CD14-positive monocyte (primary cell): ENCODE results near the gene G6PC1. TPM values are rescaled to one million over a fixed set of nuclear protein-coding genes. Genes with fewer than 3 reads are reported as not detected.

ENCODE experiments used
- DNase-seq, 3 donors: peaks; one replicate each; pipeline ENCODE4 v3.0.0-alpha.2; 2011 to 2022
- H2AFZ ChIP-seq: 2 replicates; pipeline ENCODE4 v1.6.0; 2012; ENCODE audit warnings: mild to moderate bottlenecking, low read depth, low read length, inconsistent platforms; ENCODE audit not compliant: insufficient read depth, poor library complexity, severe bottlenecking
- H3K27ac ChIP-seq, 2 donors: 1 replicate in 1 of 2; 2 replicates in 1 of 2; pipeline ENCODE4 v1.5.1; 2012 to 2013; ENCODE audit warnings: low read length in 2 of 2, control low read depth in 1 of 2, inconsistent platforms in 1 of 2, low read depth in 1 of 2, mild to moderate bottlenecking in 1 of 2
- H3K27me3 ChIP-seq, 2 donors: one replicate each; pipeline versions ENCODE4 v1.6.0 to v1.6.1; 2011 to 2013; ENCODE audit warnings: low read length in 2 of 2; ENCODE audit not compliant: control insufficient read depth in 2 of 2, insufficient read depth in 2 of 2
- H3K36me3 ChIP-seq, 2 donors: replicated peaks in 1 of 2; 1 replicate in 1 of 2; 2 replicates in 1 of 2; pipeline versions ENCODE4 v1.5.1 to v1.6.1; 2012 to 2013; ENCODE audit warnings: low read length in 2 of 2, control low read depth in 1 of 2, inconsistent platforms in 1 of 2, mild to moderate bottlenecking in 1 of 2; ENCODE audit not compliant: insufficient read depth in 2 of 2, control insufficient read depth in 1 of 2
- H3K4me1 ChIP-seq, 2 donors: 1 replicate in 1 of 2; 2 replicates in 1 of 2; pipeline versions ENCODE4 v1.5.1 to v1.6.1; 2012 to 2013; ENCODE audit warnings: low read length in 2 of 2, control low read depth in 1 of 2, inconsistent platforms in 1 of 2, mild to moderate bottlenecking in 1 of 2, moderate library complexity in 1 of 2; ENCODE audit not compliant: insufficient read depth in 2 of 2, control insufficient read depth in 1 of 2
- H3K4me2 ChIP-seq: replicated peaks from 2 replicates; pipeline ENCODE3; 2012; ENCODE audit warnings: low read length, moderate library complexity, mild to moderate bottlenecking; ENCODE audit not compliant: poor library complexity, severe bottlenecking; ENCODE audit errors: extremely low read depth
- H3K4me3 ChIP-seq, 3 experiments: fragments of 200-600 bp in 1 of 3; sonication (generic) in 1 of 3; replicated peaks in 1 of 3; 1 replicate in 2 of 3; 2 replicates in 1 of 3; pipeline ENCODE4 v1.5.1; 2011 to 2013; ENCODE audit warnings: low read length in 3 of 3, mild to moderate bottlenecking in 3 of 3, control low read depth in 2 of 3, low read depth in 2 of 3, inconsistent platforms in 1 of 3, moderate library complexity in 1 of 3
- H3K79me2 ChIP-seq: 2 replicates; pipeline ENCODE4 v1.6.0; 2012; ENCODE audit warnings: mild to moderate bottlenecking, control low read depth, inconsistent platforms, low read length, moderate library complexity; ENCODE audit not compliant: insufficient read depth
- H3K9ac ChIP-seq: 2 replicates; pipeline ENCODE4 v1.6.0; 2017; ENCODE audit warnings: low read length, mild to moderate bottlenecking; ENCODE audit not compliant: insufficient read depth, poor library complexity, severe bottlenecking
- H3K9me3 ChIP-seq, 2 donors: replicated peaks in 1 of 2; 1 replicate in 1 of 2; 2 replicates in 1 of 2; pipeline versions ENCODE4 v1.5.1 to v1.6.1; 2012 to 2013; ENCODE audit warnings: low read length in 2 of 2, control low read depth in 1 of 2; ENCODE audit not compliant: control insufficient read depth in 1 of 2, insufficient read depth in 1 of 2
- H4K20me1 ChIP-seq: 2 replicates; pipeline ENCODE4 v1.6.0; 2012; ENCODE audit warnings: mild to moderate bottlenecking, low read length, control low read depth, moderate library complexity; ENCODE audit not compliant: insufficient read depth
- H3K27ac Mint-ChIP-seq, 7 donors: one replicate each; pipeline ENCODE4 v1.8.0; 2020; ENCODE audit warnings: mild to moderate bottlenecking in 7 of 7, mixed read lengths in 7 of 7, moderate library complexity in 6 of 7, inconsistent platforms in 2 of 7
- H3K27me3 Mint-ChIP-seq, 3 donors: one replicate each; pipeline ENCODE4 v1.8.0; 2021 to 2022; ENCODE audit warnings: low read depth in 3 of 3, mild to moderate bottlenecking in 3 of 3, mixed read lengths in 3 of 3, moderate library complexity in 3 of 3, inconsistent platforms in 1 of 3
- H3K36me3 Mint-ChIP-seq, 2 donors: one replicate each; pipeline ENCODE4 v1.8.0; 2020; ENCODE audit warnings: mixed read lengths in 2 of 2, inconsistent platforms in 1 of 2, mild to moderate bottlenecking in 1 of 2
- H3K4me1 Mint-ChIP-seq: one replicate; pipeline ENCODE4 v1.8.0; 2020; ENCODE audit warnings: mild to moderate bottlenecking, mixed read lengths
- H3K4me3 Mint-ChIP-seq, 2 donors: one replicate each; pipeline ENCODE4 v1.8.0; 2020; ENCODE audit warnings: mild to moderate bottlenecking in 2 of 2, mixed read lengths in 2 of 2, moderate library complexity in 1 of 2
- H3K9me3 Mint-ChIP-seq, 7 donors: one replicate each; pipeline ENCODE4 v1.8.0; 2020 to 2022; ENCODE audit warnings: mixed read lengths in 7 of 7, mild to moderate bottlenecking in 6 of 7, moderate library complexity in 6 of 7, inconsistent platforms in 2 of 7
- WGBS: methylation state at CpG from one replicate; pipeline ENCODE4 v1.1.5; 2013; ENCODE audit warnings: missing lambda C conversion rate; ENCODE audit not compliant: insufficient coverage; 5-methylcytosine and 5-hydroxymethylcytosine counted together
- intact Hi-C, 2 donors: fragments of 100-400 bp; cut with micrococcal nuclease; formaldehyde crosslinking; loops; one replicate each; pipeline versions ENCODE4 v1.15.0 to v1.15.1; 2023
- polyA plus RNA-seq, 3 donors: library from polyadenylated mRNA; depleted of rRNA in 1 of 3; unstranded in 2 of 3; stranded (reverse) in 1 of 3; fragments of 300-500 nt in 2 of 3; fragments of >200 nt in 1 of 3; fragmentation: Illumina TruSeq in 2 of 3; gene quantifications; 1 replicate in 2 of 3; 2 replicates in 1 of 3; pipeline ENCODE4 v1.2.3, GENCODE V29; 2012 to 2021
- TF ChIP-seq, protein P1 (sequence below): fragments of 200-600 bp; IDR thresholded peaks from one replicate; pipeline ENCODE4 v1.8.0; 2022; ENCODE audit warnings: antibody characterized with exemption, mild to moderate bottlenecking

The G6PC1 gene
- polyA plus RNA-seq, 3 donors = not detected

DNA sequence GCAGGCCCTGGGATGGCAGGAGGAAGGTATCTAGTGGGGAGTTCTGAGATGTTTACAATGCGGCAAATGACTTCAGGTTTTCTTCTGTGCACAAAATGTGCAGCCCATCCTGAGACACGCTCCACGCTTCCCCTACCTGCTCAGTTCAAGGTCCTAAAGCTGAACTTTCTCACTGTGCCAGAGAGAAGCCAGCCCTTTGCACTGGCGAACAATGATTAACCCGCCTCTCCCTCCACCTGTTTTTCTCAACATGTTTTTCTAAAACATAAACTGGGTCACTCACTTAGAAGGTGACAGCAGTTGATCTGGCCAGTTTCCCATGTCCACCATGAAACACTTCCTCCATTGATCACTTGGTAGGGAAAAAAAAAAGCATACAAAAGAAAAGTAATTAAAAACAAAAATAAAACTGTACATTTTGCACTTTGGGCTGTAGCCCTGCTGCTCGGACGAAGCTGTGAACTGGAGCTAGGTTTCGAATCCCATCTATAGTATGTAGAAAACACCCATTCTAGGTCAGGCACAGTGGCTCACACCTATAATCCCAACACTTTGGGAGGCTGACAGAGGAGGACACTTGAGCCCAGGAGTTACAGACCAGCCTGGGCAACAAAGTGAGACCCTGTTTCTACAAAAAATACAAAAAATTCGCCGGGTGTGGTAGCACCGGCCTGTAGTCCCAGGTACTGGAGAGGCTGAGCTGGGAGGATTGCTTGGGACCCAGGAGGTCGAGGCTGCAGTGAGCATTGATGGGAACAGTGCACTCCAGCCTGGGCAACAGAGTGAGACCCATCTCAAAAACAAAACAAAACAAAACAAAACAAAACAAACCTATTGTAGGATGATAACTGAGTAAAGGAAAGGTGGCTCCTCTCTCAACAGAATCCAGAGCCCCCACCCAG lies 6.1 kb upstream of the G6PC1 start:
- WGBS = 90% methylated on average over 2 of the region's 12 CpGs
- Histone ChIP-seq H3K4me3 (peak overlapping the region in 1 of 3 experiments; percentile 2), H3K9ac (no peak overlapping the region), H3K27ac (peak overlapping the region in 1 of 2 donors; percentile 82), H3K36me3 (no peaks in the 10 kb centered on the region), H3K79me2 (no peaks in the 10 kb centered on the region), H2AFZ (peak overlapping the region; percentile 70), H3K27me3 (no peaks in the 10 kb centered on the region), H3K4me1 (peaks cover 37 to 45% of the 10 kb centered on the region in 2 donors), H4K20me1 (no peaks in the 10 kb centered on the region), H3K9me3 (no peaks in the 10 kb centered on the region), H3K4me2 (peak overlapping the region; percentile 81)
- no peak for DNase-seq
- Mint-ChIP-seq H3K36me3 (no peaks in the 10 kb centered on the region), H3K4me3 (peak overlapping the region in 1 of 2 donors; percentile 89), H3K27ac (peak overlapping the region in 6 of 7 donors; percentile 23 to 87 (median 60)), H3K27me3 (peaks cover 0 to 3% (median 0%) of the 10 kb centered on the region in 3 donors), H3K4me1 (peaks cover 43% of the 10 kb centered on the region), H3K9me3 (no peaks in the 10 kb centered on the region)
- TF ChIP-seq, protein P1, sequence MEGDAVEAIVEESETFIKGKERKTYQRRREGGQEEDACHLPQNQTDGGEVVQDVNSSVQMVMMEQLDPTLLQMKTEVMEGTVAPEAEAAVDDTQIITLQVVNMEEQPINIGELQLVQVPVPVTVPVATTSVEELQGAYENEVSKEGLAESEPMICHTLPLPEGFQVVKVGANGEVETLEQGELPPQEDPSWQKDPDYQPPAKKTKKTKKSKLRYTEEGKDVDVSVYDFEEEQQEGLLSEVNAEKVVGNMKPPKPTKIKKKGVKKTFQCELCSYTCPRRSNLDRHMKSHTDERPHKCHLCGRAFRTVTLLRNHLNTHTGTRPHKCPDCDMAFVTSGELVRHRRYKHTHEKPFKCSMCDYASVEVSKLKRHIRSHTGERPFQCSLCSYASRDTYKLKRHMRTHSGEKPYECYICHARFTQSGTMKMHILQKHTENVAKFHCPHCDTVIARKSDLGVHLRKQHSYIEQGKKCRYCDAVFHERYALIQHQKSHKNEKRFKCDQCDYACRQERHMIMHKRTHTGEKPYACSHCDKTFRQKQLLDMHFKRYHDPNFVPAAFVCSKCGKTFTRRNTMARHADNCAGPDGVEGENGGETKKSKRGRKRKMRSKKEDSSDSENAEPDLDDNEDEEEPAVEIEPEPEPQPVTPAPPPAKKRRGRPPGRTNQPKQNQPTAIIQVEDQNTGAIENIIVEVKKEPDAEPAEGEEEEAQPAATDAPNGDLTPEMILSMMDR = no peak
- intact Hi-C loops = no loop called here

DNA sequence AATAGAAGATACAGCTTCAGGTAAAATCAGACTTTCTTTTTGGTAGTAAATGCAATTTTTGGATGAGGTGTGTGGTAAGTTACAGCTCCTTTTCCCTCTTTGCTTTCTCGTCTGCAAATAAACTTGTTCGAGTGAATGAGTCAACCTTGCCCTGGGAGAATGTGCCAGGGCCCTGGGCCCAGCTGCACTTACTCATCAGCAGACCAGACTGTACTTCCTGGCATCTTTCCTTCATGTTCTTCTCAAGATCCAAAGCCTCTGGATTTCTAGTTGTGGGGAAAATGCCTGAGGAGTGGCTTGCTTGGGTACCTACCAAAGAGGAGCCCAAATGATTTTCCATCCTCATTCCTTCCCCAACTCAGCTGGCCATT lies 5.4 kb upstream of the G6PC1 start:
- Histone ChIP-seq H3K4me2 (no peak overlapping the region), H3K79me2 (no peaks in the 10 kb centered on the region), H3K4me3 (peak overlapping the region in 1 of 3 experiments; percentile 2), H3K9ac (no peak overlapping the region), H4K20me1 (no peaks in the 10 kb centered on the region), H2AFZ (peak overlapping the region; percentile 68), H3K27me3 (no peaks in the 10 kb centered on the region), H3K4me1 (peaks cover 37 to 45% of the 10 kb centered on the region in 2 donors), H3K27ac (peak overlapping the region in 1 of 2 donors; percentile 44), H3K9me3 (no peaks in the 10 kb centered on the region), H3K36me3 (no peaks in the 10 kb centered on the region)
- TF ChIP-seq, protein P1 = no peak
- intact Hi-C loops = no loop called here
- Mint-ChIP-seq H3K36me3 (no peaks in the 10 kb centered on the region), H3K4me1 (peaks cover 43% of the 10 kb centered on the region), H3K9me3 (no peaks in the 10 kb centered on the region), H3K27ac (peak overlapping the region in 4 of 7 donors; percentile 57 to 74 (median 64)), H3K4me3 (no peak overlapping the region), H3K27me3 (peaks cover 0 to 4% (median 0%) of the 10 kb centered on the region in 3 donors)
- DNase-seq = peak; percentile 25 to 64 (median 53)
- 8% methylated on average over 2 of the region's 2 CpGs for WGBS
